ENCODE measurements around the gene GAR1.
A peak's percentile ranks its signal among the peaks of the same experiment; 100 is the strongest.
"Not testable (repeated sequence)": the region's sequence is repeated elsewhere in the genome, so short reads cannot be mapped to it uniquely, and the experiment has no call there.

GAR1 gene

GRCh38 chr4:109815151-109816081 is at the start of gene GAR1:
Gene GAR1, plus strand, starts transcription at chr4:109815762. Its CDS starts 403 bp downstream, at chr4:109816165.
- peak; percentile 92 for DNase-seq

- not testable (repeated sequence) for DNase-seq
These were observed 33.5 kb upstream of the GAR1 start for GRCh38 chr4:109782092-109782491.

- DNase-seq, result no peak
These were observed 28.7 kb upstream of the GAR1 start for GRCh38 chr4:109786846-109787245.

- no peak for DNase-seq
These were observed 27.8 kb upstream of the GAR1 start for GRCh38 chr4:109787807-109788206.

GRCh38 chr4:109795059-109795458 is 20.5 kb upstream of the GAR1 start:
- DNase-seq, result no peak

- DNase-seq, result no peak
These were observed 16.7 kb upstream of the GAR1 start for GRCh38 chr4:109798866-109799265.

GRCh38 chr4:109801099-109801789 is 14.3 kb upstream of the GAR1 start:
- no peak for DNase-seq

- no peak for DNase-seq
These were observed 13.7 kb upstream of the GAR1 start, which contains the start of gene CFI for GRCh38 chr4:109801895-109802319. Gene CFI, minus strand, starts transcription at chr4:109801999. Its CDS starts 28 bp downstream, at chr4:109801971.

- DNase-seq, result no peak
These were observed 11.5 kb upstream of the GAR1 start for GRCh38 chr4:109803924-109804571.

- no peak for DNase-seq
These were observed 5.9 kb upstream of the GAR1 start for GRCh38 chr4:109809655-109810054.

GRCh38 chr4:109810552-109811387 is 4.8 kb upstream of the GAR1 start:
- no peak for DNase-seq

GRCh38 chr4:109811707-109812106 is 3.9 kb upstream of the GAR1 start:
- no peak for DNase-seq

- peak; percentile 50 for DNase-seq
These were observed 500 bp downstream of the GAR1 start for GRCh38 chr4:109816082-109816442.

GRCh38 chr4:109816894-109817293 is 1.3 kb downstream of the GAR1 start:
- no peak for DNase-seq

GRCh38 chr4:109818268-109818667 is 2.7 kb downstream of the GAR1 start:
- no peak for DNase-seq

- DNase-seq, result no peak
These were observed 5.0 kb downstream of the GAR1 start for GRCh38 chr4:109820563-109820962.

GRCh38 chr4:109821185-109821584 is 5.6 kb downstream of the GAR1 start:
- DNase-seq, result no peak

GRCh38 chr4:109826719-109827118 is 11.2 kb downstream of the GAR1 start:
- DNase-seq, result no peak

- no peak for DNase-seq
These were observed 12.1 kb downstream of the GAR1 start, which contains the start of gene RRH for GRCh38 chr4:109827672-109828071. Gene RRH, plus strand, starts transcription at chr4:109827972. Its CDS starts 56 bp downstream, at chr4:109828028.

GRCh38 chr4:109833756-109834155 is 18.2 kb downstream of the GAR1 start:
- DNase-seq, result no peak

- no peak for DNase-seq
These were observed 21.4 kb downstream of the GAR1 start for GRCh38 chr4:109836985-109837384.

- no peak for DNase-seq
These were observed 31.0 kb downstream of the GAR1 start for GRCh38 chr4:109846395-109847098.

Measured in right forelimb (tissue), 1 donor.